Mucosa of stomach (tissue), 1 donor: Measurements from ENCODE around the gene MAN2B2.

Experiments
- H3K27me3 ChIP-seq: one replicate; pipeline ENCODE4 v1.7.0; 2013; ENCODE audit warnings: mild to moderate bottlenecking, low read length; ENCODE audit not compliant: control insufficient read depth, insufficient read depth
- H3K36me3 ChIP-seq: one replicate; pipeline ENCODE4 v1.7.0; 2013; ENCODE audit warnings: low read length; ENCODE audit not compliant: control insufficient read depth, insufficient read depth
- H3K4me1 ChIP-seq: one replicate; pipeline ENCODE4 v1.7.0; 2013; ENCODE audit warnings: mild to moderate bottlenecking, low read length; ENCODE audit not compliant: control insufficient read depth, insufficient read depth
- H3K4me3 ChIP-seq: one replicate; pipeline ENCODE4 v1.7.0; 2013; ENCODE audit warnings: low read length
- H3K9ac ChIP-seq: one replicate; pipeline ENCODE4 v1.7.0; 2013; ENCODE audit warnings: mild to moderate bottlenecking, low read length, moderate library complexity
- H3K9me3 ChIP-seq: one replicate; pipeline ENCODE4 v1.7.0; 2013; ENCODE audit warnings: mild to moderate bottlenecking, low read length, moderate library complexity; ENCODE audit not compliant: control insufficient read depth
- donor health status: Pancreatic carcinoma.

The MAN2B2 gene

GRCh38 chr4:6605605-6606004 is 30.6 kb downstream of the MAN2B2 start:
- H3K4me1 ChIP-seq = no peaks in the 10 kb centered on the region
- H3K9ac ChIP-seq = no peak overlapping the region
- no peaks in the 10 kb centered on the region for H3K27me3 ChIP-seq
- peaks cover 18% of the 10 kb centered on the region for H3K36me3 ChIP-seq
- no peak overlapping the region for H3K4me3 ChIP-seq
- no peaks in the 10 kb centered on the region for H3K9me3 ChIP-seq

GRCh38 chr4:6606465-6607235 is 31.7 kb downstream of the MAN2B2 start:
- peaks cover 20% of the 10 kb centered on the region for H3K36me3 ChIP-seq

GRCh38 chr4:6607368-6608055 is 32.5 kb downstream of the MAN2B2 start:
- no peak overlapping the region for H3K9ac ChIP-seq
- no peaks in the 10 kb centered on the region for H3K4me1 ChIP-seq
- no peak overlapping the region for H3K4me3 ChIP-seq
- no peaks in the 10 kb centered on the region for H3K9me3 ChIP-seq
- H3K36me3 ChIP-seq = peaks cover 20% of the 10 kb centered on the region
- H3K27me3 ChIP-seq = no peaks in the 10 kb centered on the region

More at GRCh38 chr4:6606465-6607235, 31.7 kb downstream of the MAN2B2 start:
- no peak overlapping the region for H3K9ac ChIP-seq
- H3K4me1 ChIP-seq = no peaks in the 10 kb centered on the region
- H3K9me3 ChIP-seq = no peaks in the 10 kb centered on the region
- no peaks in the 10 kb centered on the region for H3K27me3 ChIP-seq
- no peak overlapping the region for H3K4me3 ChIP-seq

- peaks cover 20% of the 10 kb centered on the region for H3K36me3 ChIP-seq
- H3K9ac ChIP-seq = no peak overlapping the region
- H3K27me3 ChIP-seq = no peaks in the 10 kb centered on the region
- no peaks in the 10 kb centered on the region for H3K4me1 ChIP-seq
- no peak overlapping the region for H3K4me3 ChIP-seq
- no peaks in the 10 kb centered on the region for H3K9me3 ChIP-seq
These were observed 33.9 kb downstream of the MAN2B2 start for GRCh38 chr4:6608758-6609414.

- Histone ChIP-seq H3K9me3 (no peaks in the 10 kb centered on the region), H3K27me3 (no peaks in the 10 kb centered on the region), H3K9ac (no peak overlapping the region), H3K4me3 (no peak overlapping the region), H3K4me1 (no peaks in the 10 kb centered on the region), H3K36me3 (peaks cover 17% of the 10 kb centered on the region)
These were observed 34.6 kb downstream of the MAN2B2 start for GRCh38 chr4:6609415-6610079.

GRCh38 chr4:6610856-6611430 is 36.0 kb downstream of the MAN2B2 start:
- Histone ChIP-seq H3K27me3 (no peaks in the 10 kb centered on the region), H3K36me3 (peaks cover 10% of the 10 kb centered on the region), H3K9ac (no peak overlapping the region), H3K9me3 (no peaks in the 10 kb centered on the region), H3K4me1 (no peaks in the 10 kb centered on the region), H3K4me3 (no peak overlapping the region)

GRCh38 chr4:6612961-6613675 is 38.1 kb downstream of the MAN2B2 start:
- Histone ChIP-seq H3K4me1 (no peaks in the 10 kb centered on the region), H3K27me3 (no peaks in the 10 kb centered on the region), H3K9me3 (no peaks in the 10 kb centered on the region), H3K9ac (no peak overlapping the region), H3K36me3 (peaks cover 10% of the 10 kb centered on the region), H3K4me3 (no peak overlapping the region)

GRCh38 chr4:6613676-6614651 is 39.0 kb downstream of the MAN2B2 start:
- Histone ChIP-seq H3K27me3 (no peaks in the 10 kb centered on the region), H3K9ac (no peak overlapping the region), H3K4me3 (no peak overlapping the region), H3K9me3 (no peaks in the 10 kb centered on the region), H3K36me3 (peaks cover 6% of the 10 kb centered on the region), H3K4me1 (no peaks in the 10 kb centered on the region)

- Histone ChIP-seq H3K9me3 (no peaks in the 10 kb centered on the region), H3K4me3 (no peak overlapping the region), H3K9ac (no peak overlapping the region), H3K4me1 (no peaks in the 10 kb centered on the region), H3K27me3 (no peaks in the 10 kb centered on the region), H3K36me3 (peaks cover 4% of the 10 kb centered on the region)
These were observed 39.8 kb downstream of the MAN2B2 start for GRCh38 chr4:6614701-6615230.

GRCh38 chr4:6616087-6616995 is 41.4 kb downstream of the MAN2B2 start:
- Histone ChIP-seq H3K4me1 (no peaks in the 10 kb centered on the region), H3K27me3 (no peaks in the 10 kb centered on the region), H3K9ac (no peak overlapping the region), H3K9me3 (no peaks in the 10 kb centered on the region), H3K4me3 (no peak overlapping the region), H3K36me3 (no peaks in the 10 kb centered on the region)
